ENCODE results near the gene FAM222B. TPM values are rescaled to one million over a fixed set of nuclear protein-coding genes. Genes with fewer than 3 reads are reported as not detected.
A peak's percentile ranks its signal among the peaks of the same experiment; 100 is the strongest.

FAM222B gene
- total and polyA plus RNA-seq, 4 donors: 2.8 to 5.4 (median 4.1) TPM

DNA sequence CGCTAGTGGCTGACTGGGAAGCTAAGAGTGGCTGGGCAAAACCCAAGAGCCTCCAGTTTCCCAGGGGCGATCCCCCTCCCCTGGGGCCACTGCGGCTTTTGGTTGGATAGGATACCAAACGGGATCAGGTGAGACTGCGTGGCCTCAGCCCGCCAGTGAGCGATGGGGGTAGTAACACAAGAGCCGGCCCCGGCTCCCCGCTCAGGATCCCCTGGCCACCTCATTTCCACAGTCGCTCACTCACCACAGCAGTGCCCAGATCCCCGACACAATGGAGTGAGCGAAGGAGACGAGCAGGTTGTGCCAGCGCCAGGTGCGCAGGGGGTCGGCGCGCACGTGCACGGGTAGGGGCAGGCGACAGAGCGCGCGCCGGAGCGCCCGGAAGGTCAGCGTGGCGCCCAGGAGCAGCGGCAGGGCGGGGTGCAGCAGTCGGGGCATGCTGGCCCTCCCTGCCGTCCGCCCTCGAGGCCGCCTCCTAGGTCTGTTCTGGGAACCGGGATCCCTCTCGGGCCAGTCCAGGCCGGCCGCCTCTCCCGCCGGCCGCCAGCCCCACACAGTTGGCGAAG is 116.8 kb downstream of the FAM222B start (continued):
- TF ChIP-seq, protein P1, sequence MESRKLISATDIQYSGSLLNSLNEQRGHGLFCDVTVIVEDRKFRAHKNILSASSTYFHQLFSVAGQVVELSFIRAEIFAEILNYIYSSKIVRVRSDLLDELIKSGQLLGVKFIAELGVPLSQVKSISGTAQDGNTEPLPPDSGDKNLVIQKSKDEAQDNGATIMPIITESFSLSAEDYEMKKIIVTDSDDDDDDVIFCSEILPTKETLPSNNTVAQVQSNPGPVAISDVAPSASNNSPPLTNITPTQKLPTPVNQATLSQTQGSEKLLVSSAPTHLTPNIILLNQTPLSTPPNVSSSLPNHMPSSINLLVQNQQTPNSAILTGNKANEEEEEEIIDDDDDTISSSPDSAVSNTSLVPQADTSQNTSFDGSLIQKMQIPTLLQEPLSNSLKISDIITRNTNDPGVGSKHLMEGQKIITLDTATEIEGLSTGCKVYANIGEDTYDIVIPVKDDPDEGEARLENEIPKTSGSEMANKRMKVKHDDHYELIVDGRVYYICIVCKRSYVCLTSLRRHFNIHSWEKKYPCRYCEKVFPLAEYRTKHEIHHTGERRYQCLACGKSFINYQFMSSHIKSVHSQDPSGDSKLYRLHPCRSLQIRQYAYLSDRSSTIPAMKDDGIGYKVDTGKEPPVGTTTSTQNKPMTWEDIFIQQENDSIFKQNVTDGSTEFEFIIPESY (IDR thresholded peaks at IDR 0.05): no peak
- TF ChIP-seq JUND (IDR thresholded peaks at IDR 0.05) (no peak), YY1 (IDR thresholded peaks at IDR 0.05) (no peak), RAD21 (IDR thresholded peaks at IDR 0.05) (no peak), SP1 (IDR thresholded peaks at IDR 0.05) (no peak), FOXA2 (IDR thresholded peaks at IDR 0.05) (no peak)
- TF ChIP-seq, protein P2, sequence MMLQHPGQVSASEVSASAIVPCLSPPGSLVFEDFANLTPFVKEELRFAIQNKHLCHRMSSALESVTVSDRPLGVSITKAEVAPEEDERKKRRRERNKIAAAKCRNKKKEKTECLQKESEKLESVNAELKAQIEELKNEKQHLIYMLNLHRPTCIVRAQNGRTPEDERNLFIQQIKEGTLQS (IDR thresholded peaks at IDR 0.05): no peak

DNA sequence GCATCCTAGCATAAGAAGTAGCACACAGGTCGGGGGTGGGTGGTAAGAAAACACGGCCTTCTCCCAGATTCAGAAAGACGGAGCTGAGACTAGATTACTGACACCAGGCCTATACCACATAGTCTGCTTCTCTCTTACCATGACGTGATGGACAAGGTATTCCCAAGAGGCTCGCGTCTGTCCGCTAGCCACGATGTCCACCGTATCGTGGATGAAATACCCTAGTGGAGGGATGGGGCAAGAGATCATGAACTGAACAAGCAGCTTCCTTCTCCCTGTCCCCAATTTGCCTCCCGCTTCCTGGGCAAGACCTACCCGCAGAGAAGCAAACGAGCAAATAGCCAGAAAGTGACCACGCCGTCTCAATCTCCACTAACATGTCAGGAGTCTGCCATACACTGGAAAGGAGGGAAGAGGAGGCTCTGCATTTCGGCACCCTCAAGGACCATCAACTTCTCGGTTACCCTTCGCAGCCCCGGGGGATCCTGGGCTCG is 117.4 kb downstream of the FAM222B start:
- Histone ChIP-seq H3K9me3 (ENCODE audit: control insufficient read depth in 4 of 4, low read length in 3 of 4) (no peaks in the 10 kb centered on the region), H3K27me3 (ENCODE audit: control insufficient read depth in 4 of 4, insufficient read depth in 4 of 4, low read length in 3 of 4) (no peaks in the 10 kb centered on the region), H3K9ac (ENCODE audit: low read depth in 1 of 2, low read length in 2 of 2) (no peak overlapping the region), H3K36me3 (ENCODE audit: control insufficient read depth in 4 of 4, insufficient read depth in 3 of 4, low read depth in 1 of 4, low read length in 3 of 4) (peaks cover 10 to 28% (median 22%) of the 10 kb centered on the region in 4 donors), H3K27ac (ENCODE audit: low read depth in 1 of 2, low read length in 2 of 2) (peak overlapping the region in 1 of 2 donors; percentile 72), H3K4me1 (ENCODE audit: control insufficient read depth in 4 of 4, insufficient read depth in 4 of 4, low read length in 3 of 4) (peaks cover 6 to 45% (median 33%) of the 10 kb centered on the region in 4 donors), H3K4me3 (ENCODE audit: low read depth in 1 of 3, low read length in 3 of 3) (peak overlapping the region in 2 of 3 donors; percentile 60 to 66)
- DNase-seq (ENCODE audit: low spot score): no peak
- 31% methylated on average over 20 of the region's 20 CpGs for WGBS
- TF ChIP-seq JUND (IDR thresholded peaks at IDR 0.05) (no peak), FOXA2 (IDR thresholded peaks at IDR 0.05) (no peak), HNF4G (IDR thresholded peaks at IDR 0.05) (no peak), HNF4A (conservative IDR thresholded peaks at IDR 0.05) (no peak), YY1 (IDR thresholded peaks at IDR 0.05) (no peak), RAD21 (IDR thresholded peaks at IDR 0.05) (no peak)
- TF ChIP-seq, protein P3, sequence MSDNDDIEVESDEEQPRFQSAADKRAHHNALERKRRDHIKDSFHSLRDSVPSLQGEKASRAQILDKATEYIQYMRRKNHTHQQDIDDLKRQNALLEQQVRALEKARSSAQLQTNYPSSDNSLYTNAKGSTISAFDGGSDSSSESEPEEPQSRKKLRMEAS (IDR thresholded peaks at IDR 0.05): no peak
- TF ChIP-seq, protein P4, sequence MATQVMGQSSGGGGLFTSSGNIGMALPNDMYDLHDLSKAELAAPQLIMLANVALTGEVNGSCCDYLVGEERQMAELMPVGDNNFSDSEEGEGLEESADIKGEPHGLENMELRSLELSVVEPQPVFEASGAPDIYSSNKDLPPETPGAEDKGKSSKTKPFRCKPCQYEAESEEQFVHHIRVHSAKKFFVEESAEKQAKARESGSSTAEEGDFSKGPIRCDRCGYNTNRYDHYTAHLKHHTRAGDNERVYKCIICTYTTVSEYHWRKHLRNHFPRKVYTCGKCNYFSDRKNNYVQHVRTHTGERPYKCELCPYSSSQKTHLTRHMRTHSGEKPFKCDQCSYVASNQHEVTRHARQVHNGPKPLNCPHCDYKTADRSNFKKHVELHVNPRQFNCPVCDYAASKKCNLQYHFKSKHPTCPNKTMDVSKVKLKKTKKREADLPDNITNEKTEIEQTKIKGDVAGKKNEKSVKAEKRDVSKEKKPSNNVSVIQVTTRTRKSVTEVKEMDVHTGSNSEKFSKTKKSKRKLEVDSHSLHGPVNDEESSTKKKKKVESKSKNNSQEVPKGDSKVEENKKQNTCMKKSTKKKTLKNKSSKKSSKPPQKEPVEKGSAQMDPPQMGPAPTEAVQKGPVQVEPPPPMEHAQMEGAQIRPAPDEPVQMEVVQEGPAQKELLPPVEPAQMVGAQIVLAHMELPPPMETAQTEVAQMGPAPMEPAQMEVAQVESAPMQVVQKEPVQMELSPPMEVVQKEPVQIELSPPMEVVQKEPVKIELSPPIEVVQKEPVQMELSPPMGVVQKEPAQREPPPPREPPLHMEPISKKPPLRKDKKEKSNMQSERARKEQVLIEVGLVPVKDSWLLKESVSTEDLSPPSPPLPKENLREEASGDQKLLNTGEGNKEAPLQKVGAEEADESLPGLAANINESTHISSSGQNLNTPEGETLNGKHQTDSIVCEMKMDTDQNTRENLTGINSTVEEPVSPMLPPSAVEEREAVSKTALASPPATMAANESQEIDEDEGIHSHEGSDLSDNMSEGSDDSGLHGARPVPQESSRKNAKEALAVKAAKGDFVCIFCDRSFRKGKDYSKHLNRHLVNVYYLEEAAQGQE (IDR thresholded peaks at IDR 0.05): no peak
- TF ChIP-seq, protein P5, sequence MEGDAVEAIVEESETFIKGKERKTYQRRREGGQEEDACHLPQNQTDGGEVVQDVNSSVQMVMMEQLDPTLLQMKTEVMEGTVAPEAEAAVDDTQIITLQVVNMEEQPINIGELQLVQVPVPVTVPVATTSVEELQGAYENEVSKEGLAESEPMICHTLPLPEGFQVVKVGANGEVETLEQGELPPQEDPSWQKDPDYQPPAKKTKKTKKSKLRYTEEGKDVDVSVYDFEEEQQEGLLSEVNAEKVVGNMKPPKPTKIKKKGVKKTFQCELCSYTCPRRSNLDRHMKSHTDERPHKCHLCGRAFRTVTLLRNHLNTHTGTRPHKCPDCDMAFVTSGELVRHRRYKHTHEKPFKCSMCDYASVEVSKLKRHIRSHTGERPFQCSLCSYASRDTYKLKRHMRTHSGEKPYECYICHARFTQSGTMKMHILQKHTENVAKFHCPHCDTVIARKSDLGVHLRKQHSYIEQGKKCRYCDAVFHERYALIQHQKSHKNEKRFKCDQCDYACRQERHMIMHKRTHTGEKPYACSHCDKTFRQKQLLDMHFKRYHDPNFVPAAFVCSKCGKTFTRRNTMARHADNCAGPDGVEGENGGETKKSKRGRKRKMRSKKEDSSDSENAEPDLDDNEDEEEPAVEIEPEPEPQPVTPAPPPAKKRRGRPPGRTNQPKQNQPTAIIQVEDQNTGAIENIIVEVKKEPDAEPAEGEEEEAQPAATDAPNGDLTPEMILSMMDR (IDR thresholded peaks at IDR 0.05; ENCODE audit: low read depth, low read length, missing input control): no peak

All from liver (tissue), 9 donors.